Measurements from ENCODE around the gene ALDH8A1. TPM values are rescaled to one million over a fixed set of nuclear protein-coding genes. Genes with fewer than 3 reads are reported as not detected.
"Not testable (repeated sequence)": the region's sequence is repeated elsewhere in the genome, so short reads cannot be mapped to it uniquely, and the experiment has no call there.

The ALDH8A1 gene
- total RNA-seq, 1 donor from 2014 or later: 4.5 TPM

GRCh38 chr6:134911547-134911946 lies 38.4 kb downstream of the ALDH8A1 start:
- intact Hi-C loops (cut with micrococcal nuclease): no loop called here

- intact Hi-C loops (cut with micrococcal nuclease): no loop called here
Observed at GRCh38 chr6:134910593-134910935, 39.3 kb downstream of the ALDH8A1 start.

- intact Hi-C loops (cut with micrococcal nuclease): loop anchor here (2.0 kb wide), 1 partner anchor 31 kb away; no protein-coding TSS in a partner anchor
Observed at GRCh38 chr6:134909701-134910592, 40.0 kb downstream of the ALDH8A1 start.

GRCh38 chr6:134908906-134909516 lies 40.9 kb downstream of the ALDH8A1 start:
- intact Hi-C loops (cut with micrococcal nuclease): loop anchor here (2.0 kb wide), 1 partner anchor 32 kb away; no protein-coding TSS in a partner anchor

GRCh38 chr6:134904731-134905130 lies 45.2 kb downstream of the ALDH8A1 start:
- intact Hi-C loops (cut with micrococcal nuclease): not testable (repeated sequence)

GRCh38 chr6:134903448-134903847 lies 46.5 kb downstream of the ALDH8A1 start:
- intact Hi-C loops (cut with micrococcal nuclease): no loop called here

- intact Hi-C loops (cut with micrococcal nuclease): no loop called here
Observed at GRCh38 chr6:134902936-134903335, 47.0 kb downstream of the ALDH8A1 start.

- intact Hi-C loops (cut with micrococcal nuclease): no loop called here
Observed at GRCh38 chr6:134902074-134902861, 47.6 kb downstream of the ALDH8A1 start.

- intact Hi-C loops (cut with micrococcal nuclease): no loop called here
Observed at GRCh38 chr6:134898575-134898974, 51.3 kb downstream of the ALDH8A1 start.

GRCh38 chr6:134898166-134898565 lies 51.7 kb downstream of the ALDH8A1 start:
- intact Hi-C loops (cut with micrococcal nuclease): not testable (repeated sequence)

GRCh38 chr6:134896910-134897309 lies 53.0 kb downstream of the ALDH8A1 start:
- intact Hi-C loops (cut with micrococcal nuclease): no loop called here

- intact Hi-C loops (cut with micrococcal nuclease): no loop called here
Observed at GRCh38 chr6:134894800-134895199, 55.1 kb downstream of the ALDH8A1 start.

GRCh38 chr6:134892362-134892761 lies 57.5 kb downstream of the ALDH8A1 start:
- intact Hi-C loops (cut with micrococcal nuclease): no loop called here

GRCh38 chr6:134891633-134892032 lies 58.3 kb downstream of the ALDH8A1 start:
- intact Hi-C loops (cut with micrococcal nuclease): no loop called here

- intact Hi-C loops (cut with micrococcal nuclease): no loop called here
Observed at GRCh38 chr6:134888316-134888715, 61.6 kb downstream of the ALDH8A1 start.

- intact Hi-C loops (cut with micrococcal nuclease): loop anchor here (5.0 kb wide), 1 partner anchor 962 kb away; no protein-coding TSS in a partner anchor
Observed at GRCh38 chr6:134884752-134885151, 65.1 kb downstream of the ALDH8A1 start.

GRCh38 chr6:134883314-134883713 lies 66.6 kb downstream of the ALDH8A1 start:
- intact Hi-C loops (cut with micrococcal nuclease): loop anchor here (5.0 kb wide), 1 partner anchor 961 kb away; no protein-coding TSS in a partner anchor

- intact Hi-C loops (cut with micrococcal nuclease): loop anchor here (1.0 to 5.0 kb wide), 8 partner anchors 58 to 960 kb away; no protein-coding TSS in a partner anchor
Observed at GRCh38 chr6:134882426-134883038, 67.4 kb downstream of the ALDH8A1 start.

GRCh38 chr6:134880487-134881190 lies 69.3 kb downstream of the ALDH8A1 start:
- intact Hi-C loops (cut with micrococcal nuclease): loop anchor here (5.0 kb wide), 1 partner anchor 958 kb away; no protein-coding TSS in a partner anchor

GRCh38 chr6:134878136-134878535 lies 71.8 kb downstream of the ALDH8A1 start:
- intact Hi-C loops (cut with micrococcal nuclease): no loop called here

Data from T-helper 1 cell treated with Interleukin-12 subunit alpha and Interleukin-12 subunit beta and Interleukin-4 antibody, amounts not matched to agents 30 ng/mL and 1 ng/mL, for 36 hours (primary cell).